Right atrium auricular region (tissue), 2 donors: ENCODE data around the gene LPIN2. TPM values are rescaled to one million over a fixed set of nuclear protein-coding genes. Genes with fewer than 3 reads are reported as not detected.
"Not testable (repeated sequence)": the region's sequence is repeated elsewhere in the genome, so short reads cannot be mapped to it uniquely, and the experiment has no call there.

ENCODE experiments used
- DNase-seq: peaks from one replicate; pipeline ENCODE4 v3.0.0-alpha.2; 2019; ENCODE audit warnings: low spot score
- H3K27ac ChIP-seq, 2 donors: fragments of 200-600 bp; sonication (generic); 1 replicate in 1 of 2; 2 replicates in 1 of 2; pipeline ENCODE4 v1.5.1; 2016 to 2019
- H3K27me3 ChIP-seq, 2 donors: fragments of 200-600 bp; sonication (generic); one replicate each; pipeline versions ENCODE4 v1.5.1 to v1.6.0; 2017 to 2019
- H3K36me3 ChIP-seq: fragments of 200-600 bp; sonication (generic); one replicate; pipeline ENCODE4 v1.5.1; 2016
- H3K4me1 ChIP-seq, 2 donors: fragments of 200-600 bp; sonication (generic); one replicate each; pipeline versions ENCODE4 v1.5.1 to v1.6.0; 2017 to 2019
- H3K4me3 ChIP-seq, 2 donors: fragments of 200-600 bp; sonication (generic); 1 replicate in 1 of 2; 2 replicates in 1 of 2; pipeline ENCODE4 v1.5.1; 2017 to 2019; ENCODE audit warnings: mild to moderate bottlenecking in 1 of 2, moderate library complexity in 1 of 2
- H3K9me3 ChIP-seq, 2 donors: fragments of 200-600 bp; sonication (generic); one replicate each; pipeline ENCODE4 v1.5.1; 2019
- CTCF ChIP-seq, 2 donors: fragments of 200-600 bp; sonication (generic); IDR thresholded peaks; one replicate each; pipeline ENCODE4 v1.5.1; 2019; ENCODE audit warnings: antibody characterized with exemption in 2 of 2
- total RNA-seq, 2 donors: library from RNA; depleted of rRNA; stranded (reverse); fragments of >200 nt; gene quantifications; one replicate each; pipeline ENCODE4 v1.1.0, GENCODE V29; 2016

Gene LPIN2
- total RNA-seq, 2 donors from 2014 or later: 15.5 to 19.0 TPM

DNA sequence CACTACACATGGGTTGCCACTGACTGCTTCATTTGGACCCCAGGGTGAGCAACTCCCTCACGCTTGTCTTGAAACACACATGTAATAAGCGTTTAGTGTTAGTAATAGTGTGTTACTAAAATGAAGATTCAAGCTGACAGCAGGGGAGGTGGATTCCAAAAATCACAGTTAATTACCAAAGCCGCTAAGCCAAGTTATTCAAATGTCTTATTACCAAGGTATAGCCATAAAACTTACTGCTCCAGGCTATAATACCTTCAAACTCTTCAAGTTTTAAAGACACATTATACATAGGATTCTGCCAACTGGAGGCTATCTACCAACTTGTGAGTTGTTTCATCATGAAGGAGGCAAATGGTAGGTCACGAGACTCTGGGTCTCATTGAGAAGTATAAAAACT, 2.9 kb downstream of the LPIN2 start:
- no peak overlapping the region for H3K27ac ChIP-seq
- no peaks in the 10 kb centered on the region for H3K36me3 ChIP-seq
- no peak overlapping the region for H3K4me3 ChIP-seq
- TF ChIP-seq CTCF (IDR thresholded peaks at IDR 0.05): no peak
- no peak for DNase-seq
- no peaks in the 10 kb centered on the region for H3K27me3 ChIP-seq
- no peaks in the 10 kb centered on the region for H3K9me3 ChIP-seq
- peaks cover 4 to 30% of the 10 kb centered on the region in 2 donors for H3K4me1 ChIP-seq

DNA sequence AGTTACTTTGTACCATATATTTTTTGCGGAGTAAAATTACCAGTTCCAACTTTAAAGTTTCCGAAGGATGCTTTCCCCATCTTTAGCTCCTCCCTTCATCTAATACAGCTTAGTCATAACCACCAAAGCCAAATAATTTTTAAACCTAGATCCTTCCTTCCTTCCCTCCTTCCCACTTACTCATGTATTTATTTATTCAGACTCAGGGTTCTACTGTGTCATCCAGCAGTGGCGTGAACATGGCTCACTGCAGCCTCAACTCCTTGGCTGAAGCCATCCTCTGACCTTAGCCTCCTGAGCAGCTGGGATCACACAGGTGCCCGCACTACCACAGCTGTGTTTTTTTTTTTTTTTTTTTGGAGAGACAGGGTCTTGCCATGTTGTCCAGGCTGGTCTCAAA, 4.4 kb downstream of the LPIN2 start:
- Histone ChIP-seq H3K4me1 (peaks cover 4 to 14% of the 10 kb centered on the region in 2 donors), H3K9me3 (no peaks in the 10 kb centered on the region), H3K4me3 (no peak overlapping the region), H3K36me3 (no peaks in the 10 kb centered on the region), H3K27ac (no peak overlapping the region), H3K27me3 (no peaks in the 10 kb centered on the region)
- DNase-seq: no peak
- TF ChIP-seq CTCF (IDR thresholded peaks at IDR 0.05): no peak

- H3K9me3 ChIP-seq: no peaks in the 10 kb centered on the region
- H3K4me1 ChIP-seq: peaks cover 4 to 17% of the 10 kb centered on the region in 2 donors
- no peaks in the 10 kb centered on the region for H3K36me3 ChIP-seq
- H3K27me3 ChIP-seq: no peaks in the 10 kb centered on the region
- DNase-seq: no peak
- no peak overlapping the region for H3K4me3 ChIP-seq
- no peak overlapping the region for H3K27ac ChIP-seq
- TF ChIP-seq CTCF (IDR thresholded peaks at IDR 0.05): no peak
Observed at GRCh38 chr18:3007491-3007890, 5.5 kb downstream of the LPIN2 start.

DNA sequence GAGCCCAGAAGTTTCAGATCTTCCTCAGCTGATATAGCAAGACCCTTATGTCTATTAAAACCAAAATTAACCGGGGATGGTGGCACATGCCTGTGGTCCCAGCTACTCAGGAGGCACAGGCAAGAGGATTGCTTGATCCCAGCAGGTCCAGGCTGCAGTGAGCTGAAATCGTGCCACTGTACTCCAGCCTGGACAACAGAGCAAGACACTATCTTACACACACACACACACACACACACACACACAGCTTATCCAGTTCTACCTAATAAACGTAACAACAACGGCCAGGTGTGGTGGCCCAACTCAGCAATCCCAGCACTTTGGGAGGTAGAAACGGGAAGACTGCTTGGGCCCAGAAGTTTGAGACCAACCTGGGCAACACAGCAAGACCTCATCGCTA, 7.5 kb downstream of the LPIN2 start:
- H3K27me3 ChIP-seq: no peaks in the 10 kb centered on the region
- H3K27ac ChIP-seq: no peak overlapping the region
- no peaks in the 10 kb centered on the region for H3K36me3 ChIP-seq
- H3K9me3 ChIP-seq: no peaks in the 10 kb centered on the region
- no peak for TF ChIP-seq CTCF (IDR thresholded peaks at IDR 0.05)
- peaks cover 0 to 3% of the 10 kb centered on the region in 2 donors for H3K4me1 ChIP-seq
- H3K4me3 ChIP-seq: no peak overlapping the region
- DNase-seq: no peak

DNA sequence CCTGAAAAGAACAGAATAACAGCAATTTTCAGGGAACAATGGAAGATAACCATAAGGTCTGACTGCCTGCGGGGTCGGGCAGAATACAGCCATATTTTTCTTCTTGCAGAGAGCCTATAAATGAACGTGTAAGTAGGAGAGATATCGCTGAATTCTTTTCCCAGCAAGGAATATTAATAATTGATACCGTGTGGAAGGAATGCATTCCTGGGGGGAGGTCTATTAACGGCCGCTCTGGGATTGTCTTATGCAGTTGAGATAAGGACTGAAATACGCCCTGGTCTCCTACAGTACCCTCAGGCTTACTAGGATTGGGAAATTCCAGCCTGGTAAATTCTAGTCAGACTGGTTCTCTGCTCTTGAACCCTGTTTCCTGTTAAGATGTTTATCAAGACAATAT, 9.2 kb downstream of the LPIN2 start:
- not testable (repeated sequence) for H3K27me3 ChIP-seq, DNase-seq, H3K36me3 ChIP-seq, H3K9me3 ChIP-seq, H3K27ac ChIP-seq, H3K4me3 ChIP-seq
- H3K4me1 ChIP-seq: peaks cover 0 to 14% of the 10 kb centered on the region in 2 donors

- DNase-seq: no peak
- Histone ChIP-seq H3K9me3 (no peaks in the 10 kb centered on the region), H3K36me3 (no peaks in the 10 kb centered on the region), H3K27ac (no peak overlapping the region), H3K27me3 (no peaks in the 10 kb centered on the region), H3K4me3 (no peak overlapping the region), H3K4me1 (peaks cover 0 to 24% of the 10 kb centered on the region in 2 donors)
- no peak for TF ChIP-seq CTCF (IDR thresholded peaks at IDR 0.05)
Observed at GRCh38 chr18:3002732-3003131, 10.2 kb downstream of the LPIN2 start.
